GM10248 (cell line): ENCODE data around the gene URB2.

Source experiments
- CTCF ChIA-PET: fragments of 300-600 bp; sonication (Branson Sonifier 250); formaldehyde crosslinking; extraction: SDS; loops from one replicate; lab custom pipeline; 2021; ENCODE audit warnings: antibody characterized with exemption; lab: Yijun Ruan, JAX
- POLR2A ChIA-PET: fragments of 350-650 bp; sonication (Branson Sonifier 250); formaldehyde crosslinking; extraction: SDS; loops from one replicate; lab custom pipeline; 2020; ENCODE audit warnings: antibody characterized with exemption; lab: Yijun Ruan, JAX
- DNase-seq: peaks from one replicate; pipeline ENCODE4 v3.0.0; 2012; ENCODE audit errors: extremely low spot score
- CTCF ChIP-seq: IDR thresholded peaks from 2 replicates; pipeline ENCODE4 v1.5.1; 2012; ENCODE audit warnings: mild to moderate bottlenecking, low read depth; ENCODE audit errors: extremely low read depth, missing control alignments, control extremely low read depth

The URB2 gene

DNA sequence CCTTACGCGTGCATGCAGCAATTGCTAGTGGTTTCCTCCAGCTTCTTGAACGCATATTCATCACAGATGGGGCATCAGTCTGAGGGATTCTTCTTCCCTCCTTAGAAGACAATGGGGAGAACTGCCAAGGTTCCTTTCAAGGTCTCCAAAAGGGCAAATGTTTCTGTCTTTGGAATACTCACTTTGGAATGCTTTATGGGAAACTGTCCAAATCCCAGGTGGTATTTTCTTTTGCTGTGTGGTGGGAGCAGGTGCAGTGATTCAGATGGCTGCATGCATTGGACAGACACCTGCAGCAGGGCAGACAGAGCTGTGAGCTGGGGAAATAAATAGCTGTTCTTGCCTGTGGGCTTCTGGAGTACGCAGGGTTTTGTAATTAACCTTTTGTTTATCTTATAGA lies 40.5 kb downstream of the URB2 start:
- POLR2A ChIA-PET = no interaction called here

GRCh38 chr1:229669333-229669732 lies 43.3 kb downstream of the URB2 start:
- ChIA-PET POLR2A (no interaction called here), CTCF (no interaction called here)
- no peak for DNase-seq
- TF ChIP-seq CTCF = no peak

More for the DNA sequence above, 40.5 kb downstream of the URB2 start:
- CTCF ChIA-PET = interaction anchor here (1.0 to 1.3 kb wide), 2 partner anchors 49 to 103 kb away, joined by 3 to 4 read pairs; no protein-coding TSS in a partner anchor
- no peak for DNase-seq
- no peak for TF ChIP-seq CTCF

GRCh38 chr1:229671310-229671709 lies 45.3 kb downstream of the URB2 start:
- TF ChIP-seq CTCF = no peak
- CTCF ChIA-PET = interaction anchor here (0.9 to 3.6 kb wide), 3 partner anchors 8 to 22 kb away, joined by 4 to 39 read pairs (median 6); no protein-coding TSS in a partner anchor
- POLR2A ChIA-PET = no interaction called here
- DNase-seq = no peak

- TF ChIP-seq CTCF = no peak
- ChIA-PET CTCF (interaction anchor here (0.7 to 3.6 kb wide), 6 partner anchors 9 to 190 kb away, joined by 3 to 39 read pairs (median 4); no protein-coding TSS in a partner anchor), POLR2A (no interaction called here)
- no peak for DNase-seq
Observed at GRCh38 chr1:229672246-229672645, 46.2 kb downstream of the URB2 start.

DNA sequence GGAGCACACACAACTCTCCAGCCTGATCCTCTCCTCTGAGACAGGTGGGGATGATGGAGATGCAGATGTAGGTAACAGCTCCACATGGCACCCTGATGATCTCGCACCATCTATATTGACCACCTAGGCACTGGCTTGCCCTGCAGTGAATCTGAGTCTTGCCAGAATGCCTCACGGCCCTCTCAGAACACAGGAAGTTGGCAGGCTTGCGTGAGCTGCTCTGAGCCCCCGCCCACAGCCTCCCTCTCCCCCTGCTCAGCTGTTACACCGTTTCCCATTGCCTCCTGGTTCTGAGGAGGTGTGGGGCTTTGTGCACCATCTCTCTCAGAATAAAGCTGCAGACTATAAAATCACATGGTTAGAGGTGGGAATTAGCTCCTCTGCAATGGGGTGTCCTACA lies 48.0 kb downstream of the URB2 start:
- POLR2A ChIA-PET = no interaction called here

DNA sequence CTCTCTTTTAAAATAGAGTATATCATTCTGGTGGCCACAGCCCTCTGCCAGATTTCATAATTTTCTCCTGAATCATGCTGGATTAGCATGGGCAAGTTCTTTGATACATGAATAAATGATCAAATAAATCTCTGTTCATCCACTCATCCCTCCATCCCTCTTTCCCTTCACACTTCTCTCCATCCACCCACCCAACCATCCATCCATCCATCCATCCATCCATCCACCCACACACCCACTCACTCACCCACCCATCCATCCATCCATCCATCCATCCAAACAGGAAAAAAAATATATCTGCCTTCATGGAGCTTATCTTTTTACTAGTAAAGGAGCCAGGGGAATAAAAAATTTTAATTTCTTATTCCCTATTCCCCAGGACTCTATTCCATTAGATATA lies 49.3 kb downstream of the URB2 start:
- ChIA-PET CTCF (interaction anchor here (1.3 to 2.5 kb wide), 2 partner anchors 14 to 39 kb away, joined by 4 to 8 read pairs; no protein-coding TSS in a partner anchor), POLR2A (no interaction called here)
- TF ChIP-seq CTCF = no peak
- no peak for DNase-seq

More for the DNA sequence above, 48.0 kb downstream of the URB2 start:
- CTCF ChIA-PET = interaction anchor here (1.3 to 2.5 kb wide), 2 partner anchors 15 to 40 kb away, joined by 4 to 8 read pairs; no protein-coding TSS in a partner anchor
- no peak for TF ChIP-seq CTCF
- DNase-seq = no peak

DNA sequence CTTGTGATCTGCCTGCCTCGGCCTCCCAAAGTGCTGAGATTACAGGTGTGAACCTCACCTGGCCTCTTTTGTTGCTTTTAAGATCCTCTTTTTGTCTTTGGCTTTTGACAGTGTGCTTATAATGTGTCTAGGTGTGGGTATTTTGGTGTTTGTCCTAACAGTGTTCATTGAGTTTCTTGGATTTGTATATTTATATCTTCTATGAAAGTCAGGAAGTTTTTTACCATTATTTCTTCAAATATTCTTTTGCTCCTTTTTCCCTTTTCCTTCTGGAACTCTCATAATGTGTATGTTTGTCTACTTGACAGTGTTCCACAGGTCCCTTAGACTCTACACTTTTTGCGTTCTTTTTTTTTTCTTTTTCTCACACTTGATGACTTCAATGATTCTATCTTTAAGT lies 59.1 kb downstream of the URB2 start:
- TF ChIP-seq CTCF = no peak
- no peak for DNase-seq
- POLR2A ChIA-PET = no interaction called here
- CTCF ChIA-PET = no interaction called here
